C1 segment of cervical spinal cord (tissue), 14 donors: ENCODE measurements around the gene PPRC1.

ENCODE experiments used
- DNase-seq, 14 donors: peaks; one replicate each; lab custom pipeline; 2025; lab: John Stamatoyannopoulos, UW

The PPRC1 gene

GRCh38 chr10:102119417-102120141, 13.3 kb upstream of the PPRC1 start:
- DNase-seq: peak in 11 of 14 donors; percentile 37 to 74 (median 53)

GRCh38 chr10:102120142-102120990, 12.5 kb upstream of the PPRC1 start, which contains the start of gene LDB1:
LDB1 (minus strand) TSS chr10:102120368; CDS start chr10:102120110, 258 bp downstream.
- DNase-seq: peak in 13 of 14 donors; percentile 46 to 88 (median 78)

- peak in 12 of 14 donors; percentile 31 to 65 (median 54) for DNase-seq
Measured at GRCh38 chr10:102120991-102121738, 11.7 kb upstream of the PPRC1 start.

GRCh38 chr10:102121739-102122372, 11.0 kb upstream of the PPRC1 start:
- DNase-seq: peak in 3 of 14 donors; percentile 20 to 27 (median 21)

GRCh38 chr10:102122450-102122849, 10.4 kb upstream of the PPRC1 start:
- DNase-seq: peak in 1 of 14 donors; percentile 6

- no peak for DNase-seq
Measured at GRCh38 chr10:102123223-102123622, 9.6 kb upstream of the PPRC1 start.

GRCh38 chr10:102131286-102132170, 1.3 kb upstream of the PPRC1 start:
- DNase-seq: no peak

GRCh38 chr10:102132193-102132562, 662 bp upstream of the PPRC1 start:
- no peak for DNase-seq

- DNase-seq: peak in 12 of 14 donors; percentile 15 to 91 (median 76)
Measured at GRCh38 chr10:102133373-102134195, 744 bp downstream of the PPRC1 start.

- no peak for DNase-seq
Measured at GRCh38 chr10:102134416-102134815, 1.6 kb downstream of the PPRC1 start.

- DNase-seq: no peak
Measured at GRCh38 chr10:102135956-102136526, 3.2 kb downstream of the PPRC1 start.

- no peak for DNase-seq
Measured at GRCh38 chr10:102139281-102140110, 6.7 kb downstream of the PPRC1 start.

GRCh38 chr10:102140218-102140617, 7.4 kb downstream of the PPRC1 start:
- DNase-seq: no peak

- no peak for DNase-seq
Measured at GRCh38 chr10:102140913-102141540, 8.2 kb downstream of the PPRC1 start.

GRCh38 chr10:102141583-102142107, 8.8 kb downstream of the PPRC1 start:
- DNase-seq: no peak

- DNase-seq: no peak
Measured at GRCh38 chr10:102146971-102147428, 14.2 kb downstream of the PPRC1 start.

- no peak for DNase-seq
Measured at GRCh38 chr10:102147561-102147960, 14.7 kb downstream of the PPRC1 start.
